HPDE6-E6E7 (cell line): ENCODE results near the gene VPREB1.
"Not testable (repeated sequence)": the region's sequence is repeated elsewhere in the genome, so short reads cannot be mapped to it uniquely, and the experiment has no call there.

ENCODE experiments used
- DNase-seq: peaks from one replicate; pipeline ENCODE4 v3.0.0; 2011; ENCODE audit warnings: missing footprints; ENCODE audit errors: extremely low spot score

VPREB1 gene

DNA sequence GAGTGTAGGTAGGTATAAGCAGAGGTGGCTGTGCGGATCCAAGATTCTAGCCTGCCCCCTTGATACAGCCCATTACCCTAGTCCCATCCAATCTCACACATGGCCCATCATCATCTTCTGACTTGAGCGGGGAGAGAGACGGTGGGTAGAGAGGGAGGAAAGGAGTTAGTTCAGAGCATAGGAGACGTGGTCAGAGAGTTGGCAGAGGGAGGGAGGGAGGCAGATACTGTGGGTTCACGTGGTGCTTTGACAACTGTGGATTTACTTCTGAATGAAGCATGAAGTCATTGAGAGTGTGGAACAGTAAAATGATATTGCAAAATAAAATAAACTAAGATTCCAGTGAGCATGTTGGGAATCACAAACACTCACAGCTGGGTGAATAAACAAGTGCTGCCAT, 31.4 kb upstream of the VPREB1 start:
- no peak for DNase-seq

DNA sequence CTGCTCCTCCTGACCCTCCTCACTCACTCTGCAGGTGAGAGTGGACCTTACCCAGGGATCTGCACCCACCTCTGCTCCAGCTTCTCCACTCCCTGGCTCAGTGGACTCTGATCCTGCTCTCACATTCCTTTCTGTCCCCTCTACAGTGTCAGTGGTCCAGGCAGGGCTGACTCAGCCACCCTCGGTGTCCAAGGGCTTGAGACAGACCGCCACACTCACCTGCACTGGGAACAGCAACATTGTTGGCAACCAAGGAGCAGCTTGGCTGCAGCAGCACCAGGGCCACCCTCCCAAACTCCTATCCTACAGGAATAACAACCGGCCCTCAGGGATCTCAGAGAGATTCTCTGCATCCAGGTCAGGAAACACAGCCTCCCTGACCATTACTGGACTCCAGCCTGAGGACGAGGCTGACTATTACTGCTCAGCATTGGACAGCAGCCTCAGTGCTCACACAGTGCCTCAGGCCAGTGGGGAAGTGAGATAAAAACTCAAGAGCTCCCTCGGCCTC, 29.7 kb upstream of the VPREB1 start:
- DNase-seq = no peak

DNA sequence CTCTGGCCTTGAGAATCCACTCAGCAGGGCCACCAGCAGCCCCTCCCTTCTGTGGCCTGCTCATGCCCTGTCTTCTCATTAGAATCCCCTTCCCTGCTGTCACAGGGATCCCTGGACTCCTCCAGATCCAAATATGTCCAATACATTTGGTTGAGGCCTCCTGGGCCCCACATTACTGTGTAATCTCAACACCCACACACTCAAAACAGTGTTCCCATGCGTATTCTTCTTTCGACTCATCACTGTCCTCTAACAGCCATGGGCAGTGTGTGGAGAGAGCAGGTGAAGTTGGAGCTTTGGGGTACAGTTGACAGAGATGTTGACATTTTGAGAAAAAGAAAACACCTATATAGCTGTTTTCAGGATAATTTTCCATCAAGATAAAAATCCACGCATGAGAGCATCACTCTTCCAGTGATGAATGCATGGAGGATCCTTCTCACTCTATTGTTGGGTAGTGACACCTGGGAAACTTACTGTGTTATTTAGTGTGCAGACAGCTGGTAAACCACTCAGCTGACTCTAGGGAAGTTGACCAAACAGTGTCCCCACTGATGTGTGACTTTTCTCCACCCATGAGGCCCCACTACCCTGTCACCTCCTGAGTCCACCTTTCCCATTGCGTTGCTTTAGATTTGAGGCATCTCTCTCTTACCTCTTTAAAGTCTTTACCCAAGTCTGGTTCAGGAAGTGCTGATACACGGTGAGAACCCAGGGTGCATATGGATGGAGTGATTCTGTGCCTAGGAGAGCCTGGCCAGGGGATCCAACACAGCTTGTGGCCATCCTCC, 28.7 kb upstream of the VPREB1 start:
- DNase-seq = no peak

DNA sequence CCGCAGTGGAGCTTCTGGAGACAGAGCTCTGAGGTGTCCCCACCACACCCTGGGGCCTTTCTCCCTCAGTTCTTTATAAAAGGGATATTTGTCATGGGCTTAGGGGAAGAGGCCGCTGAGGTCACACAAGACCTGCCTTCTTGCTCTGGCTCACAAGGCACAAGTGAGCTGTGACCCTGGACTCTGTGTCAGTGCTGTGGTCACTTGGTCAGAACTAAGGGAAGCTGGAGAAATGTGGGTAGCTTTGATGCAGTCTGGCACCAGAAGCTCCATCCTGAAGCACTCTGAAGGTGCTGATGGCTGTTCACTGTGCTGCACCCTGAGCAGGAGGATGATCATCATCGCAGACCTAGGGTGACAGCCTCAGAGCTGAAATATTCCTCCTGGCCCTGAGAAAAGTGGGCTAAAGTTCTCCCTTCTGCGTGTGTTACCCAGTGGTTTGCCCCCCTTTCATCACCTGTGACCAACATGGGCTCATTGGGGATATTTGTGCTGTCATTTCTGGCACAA, 28.1 kb upstream of the VPREB1 start:
- DNase-seq = no peak

DNA sequence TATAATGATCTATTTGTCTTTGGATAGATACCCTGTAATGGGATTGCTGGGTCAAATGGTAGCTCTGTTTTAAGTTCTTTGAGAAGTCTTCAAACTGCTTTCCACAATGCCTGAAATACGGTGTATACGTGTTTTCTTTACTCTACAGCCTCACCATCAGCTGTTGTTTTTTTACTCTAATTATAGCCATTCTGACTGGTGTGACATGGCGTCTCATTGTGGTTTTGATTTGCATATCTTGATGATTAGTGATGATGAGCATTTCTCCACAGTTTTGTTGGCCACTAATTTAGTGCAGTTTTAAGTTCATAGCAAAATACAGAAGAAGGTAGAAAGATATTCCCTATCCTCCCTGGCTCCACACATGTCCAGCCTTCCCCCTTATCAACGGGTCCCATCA, 26.3 kb upstream of the VPREB1 start:
- no peak for DNase-seq

DNA sequence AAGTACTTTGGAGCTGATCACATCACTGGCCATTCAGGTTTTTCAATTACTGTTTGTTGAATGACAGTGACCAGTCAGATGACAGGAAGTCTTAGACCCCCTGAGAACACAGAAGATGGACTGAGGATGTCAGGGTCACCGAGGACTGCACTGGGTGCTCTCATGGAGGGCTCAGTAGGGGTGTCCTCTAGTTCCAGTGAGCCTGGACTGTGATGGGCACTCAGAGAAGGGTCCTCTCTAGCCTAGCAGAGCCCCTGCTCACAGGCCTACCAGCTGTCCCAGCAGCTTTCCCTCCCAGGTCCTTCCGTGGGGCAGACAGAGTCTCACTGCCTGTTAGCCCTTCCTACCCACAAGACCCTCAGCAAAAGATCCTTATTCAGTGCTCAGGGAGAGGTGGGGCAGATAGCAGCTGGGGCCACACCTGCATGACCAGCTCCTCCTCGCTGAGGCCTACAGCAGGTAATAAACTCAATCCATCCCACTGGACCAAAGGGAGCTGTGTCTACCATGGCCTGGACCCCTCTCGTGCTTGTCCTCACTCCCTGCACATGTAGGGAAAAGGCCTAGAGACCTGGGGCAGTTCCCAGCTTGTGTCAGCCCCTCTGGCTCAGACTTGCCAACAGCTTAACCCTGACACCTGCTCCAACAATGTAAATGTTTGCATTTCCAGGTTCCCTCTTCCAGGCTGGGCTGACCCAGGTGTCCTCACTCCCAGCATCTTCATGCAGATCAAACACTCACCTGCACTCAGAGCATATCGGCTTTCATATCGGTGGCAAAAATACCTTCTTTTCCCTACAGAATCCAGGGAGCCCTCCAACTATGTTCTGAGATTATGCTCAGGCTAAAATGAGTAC, 25.2 kb upstream of the VPREB1 start:
- DNase-seq = no peak

DNA sequence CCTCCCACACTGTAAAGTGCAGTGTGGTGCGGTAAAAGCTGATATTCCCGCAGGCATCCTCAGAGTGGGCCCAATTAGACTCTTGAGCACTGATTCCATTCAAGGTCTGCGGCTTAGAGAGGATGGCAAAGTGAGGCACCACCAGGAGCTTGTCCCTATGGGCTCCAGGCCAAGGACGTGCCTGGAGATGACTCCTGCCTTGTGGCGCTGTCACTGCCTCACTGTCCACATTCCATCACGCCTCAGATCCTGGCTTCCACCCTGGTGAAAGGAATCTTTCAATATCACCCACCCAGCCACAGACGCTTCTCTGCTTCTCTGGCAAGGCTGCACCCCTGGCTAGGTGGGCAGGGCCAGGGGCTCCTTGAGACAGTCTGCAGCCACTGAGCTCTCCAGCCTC, 23.5 kb upstream of the VPREB1 start:
- DNase-seq = not testable (repeated sequence)

DNA sequence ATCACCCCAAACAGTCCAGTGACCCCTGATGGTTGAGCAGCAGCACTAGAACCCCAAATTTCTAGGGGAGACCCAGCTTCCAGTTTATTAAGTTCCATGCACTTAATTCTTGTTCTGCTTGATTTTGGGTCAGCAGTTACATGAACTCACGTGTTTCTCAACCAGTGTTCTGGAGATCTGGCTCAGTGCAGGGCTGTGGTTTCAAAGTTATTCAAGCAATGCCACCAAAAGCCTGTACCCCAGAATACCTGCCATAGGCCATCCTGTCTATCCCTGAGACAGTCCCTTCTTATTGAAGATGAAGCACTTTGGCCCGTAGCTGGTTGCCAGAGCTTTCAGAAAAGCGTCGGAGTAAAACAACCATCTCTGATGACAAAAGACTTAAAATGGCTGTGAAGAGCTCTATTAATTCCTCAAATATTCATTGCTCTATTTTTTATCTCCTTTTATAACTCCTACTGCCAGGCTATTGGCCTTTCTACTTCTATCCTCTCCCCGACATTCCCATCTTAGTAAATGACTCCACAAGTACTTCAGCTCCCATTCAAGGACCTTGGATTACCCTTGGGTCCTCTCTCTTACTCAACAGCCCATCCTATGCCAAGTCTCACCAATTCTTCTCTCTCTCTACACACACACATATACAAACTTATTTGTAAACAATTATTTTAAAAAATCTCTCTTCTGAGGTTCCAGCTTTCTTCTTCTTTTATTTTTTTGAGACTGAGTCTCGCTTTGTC, 18.0 kb upstream of the VPREB1 start:
- DNase-seq = no peak

DNA sequence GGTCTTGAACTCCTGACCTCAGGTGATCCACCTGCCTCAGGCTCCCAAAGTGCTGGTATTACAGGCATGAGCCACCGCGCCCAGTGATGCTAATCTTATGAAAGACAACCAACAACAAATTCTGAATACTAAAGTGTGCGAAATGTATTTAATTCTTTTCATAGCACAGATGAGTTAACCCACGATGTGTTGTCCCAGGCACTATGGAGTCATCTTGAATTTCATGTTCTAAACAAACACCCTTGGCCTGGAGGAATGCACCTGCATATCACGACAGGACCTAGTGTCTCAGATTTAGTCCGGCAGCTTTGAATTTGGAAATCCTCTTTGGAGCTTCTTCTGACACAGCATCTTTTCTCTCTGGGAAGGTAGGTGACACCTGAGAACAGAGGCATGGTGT, 16.2 kb upstream of the VPREB1 start:
- no peak for DNase-seq

DNA sequence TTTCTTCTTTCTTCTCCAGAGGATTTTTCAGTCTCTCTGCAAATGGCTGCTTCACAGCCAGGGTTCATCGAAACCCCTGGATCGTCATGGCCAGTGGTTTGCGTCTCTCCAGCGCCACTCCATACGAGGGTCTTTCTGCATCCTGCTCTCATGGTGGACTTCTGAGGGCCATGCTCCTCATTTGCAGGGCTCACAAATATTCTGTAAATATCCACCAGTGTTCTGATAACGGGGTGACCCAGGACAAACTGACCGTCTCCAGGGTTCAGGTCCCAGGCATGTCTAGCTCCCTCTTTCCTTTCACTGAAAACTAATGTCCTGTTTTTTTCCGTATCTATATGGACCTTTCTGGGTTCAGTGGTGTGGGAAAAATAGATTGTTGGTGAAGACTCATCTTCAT, 15.7 kb upstream of the VPREB1 start:
- no peak for DNase-seq

DNA sequence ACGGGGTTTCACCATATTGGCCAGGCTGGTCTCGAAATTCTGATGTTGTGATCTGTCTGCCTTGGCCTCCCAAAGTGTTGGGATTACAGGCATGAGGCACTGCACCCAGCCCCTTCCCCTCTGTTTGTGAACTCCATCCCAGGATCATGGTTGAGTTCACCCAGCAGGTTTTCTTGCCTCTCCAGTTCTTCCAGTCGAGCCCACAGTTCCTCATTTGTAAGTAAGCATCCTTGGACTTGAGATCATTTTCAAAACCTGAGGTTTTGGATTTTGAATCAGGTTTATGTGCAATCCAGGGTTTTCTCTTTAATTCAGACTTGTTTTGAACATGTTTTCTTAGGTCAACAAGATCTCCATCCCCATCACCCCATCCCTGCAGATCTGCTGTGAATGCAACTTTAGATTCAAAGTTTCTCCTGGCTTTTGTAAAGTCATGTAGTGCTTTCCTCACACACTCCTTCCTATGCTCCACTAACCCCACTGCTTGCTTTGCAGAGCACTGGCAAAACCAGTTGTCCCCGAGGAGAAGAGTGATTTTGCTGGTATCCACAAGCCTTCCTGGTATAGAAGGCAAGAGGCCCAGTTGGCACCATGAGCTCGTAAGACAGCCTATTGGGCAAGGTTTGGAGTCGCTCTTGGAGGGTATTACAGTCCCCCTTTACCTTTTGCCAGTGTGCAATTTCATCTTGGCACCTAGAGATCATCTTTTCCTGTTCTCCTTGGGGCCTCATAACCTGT, 14.7 kb upstream of the VPREB1 start:
- DNase-seq = no peak

DNA sequence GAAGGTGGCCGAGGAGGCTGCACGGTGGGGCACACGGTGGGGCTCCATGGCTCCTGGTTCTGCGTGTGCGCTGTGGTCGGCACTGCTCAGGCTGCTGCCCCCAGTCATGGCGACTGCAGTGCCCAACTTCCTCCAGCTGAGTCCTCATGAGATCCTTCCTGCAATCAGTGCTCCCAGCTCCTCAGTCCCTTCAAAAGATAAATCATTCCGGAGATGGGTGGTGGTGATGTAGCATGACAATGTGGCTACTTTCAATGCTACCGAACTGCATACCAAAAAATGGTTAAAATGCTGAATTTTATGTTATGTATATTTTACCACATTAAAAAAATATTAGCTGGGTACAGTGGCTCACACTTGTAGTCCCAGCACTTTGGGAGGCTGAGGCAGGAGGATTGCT, 14.1 kb upstream of the VPREB1 start:
- no peak for DNase-seq

DNA sequence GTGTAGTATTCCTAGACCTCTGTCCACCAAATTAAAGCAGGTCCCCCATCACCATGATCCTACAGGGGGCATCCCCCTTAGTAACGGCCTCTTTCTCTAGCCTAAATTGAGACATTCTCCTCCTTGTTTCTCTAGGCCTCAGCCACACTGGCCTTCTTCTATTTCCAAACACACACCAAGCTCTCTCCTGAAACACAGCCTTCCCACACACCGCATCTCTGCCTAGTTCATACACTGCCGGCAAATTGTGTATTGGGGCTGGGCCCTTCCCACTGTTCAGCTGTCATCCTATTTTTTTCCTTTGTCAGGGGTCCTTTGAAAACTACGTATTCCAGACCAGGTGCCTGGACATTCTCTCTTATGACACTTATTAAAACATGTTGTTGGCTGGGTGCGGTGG, 11.5 kb upstream of the VPREB1 start:
- no peak for DNase-seq

DNA sequence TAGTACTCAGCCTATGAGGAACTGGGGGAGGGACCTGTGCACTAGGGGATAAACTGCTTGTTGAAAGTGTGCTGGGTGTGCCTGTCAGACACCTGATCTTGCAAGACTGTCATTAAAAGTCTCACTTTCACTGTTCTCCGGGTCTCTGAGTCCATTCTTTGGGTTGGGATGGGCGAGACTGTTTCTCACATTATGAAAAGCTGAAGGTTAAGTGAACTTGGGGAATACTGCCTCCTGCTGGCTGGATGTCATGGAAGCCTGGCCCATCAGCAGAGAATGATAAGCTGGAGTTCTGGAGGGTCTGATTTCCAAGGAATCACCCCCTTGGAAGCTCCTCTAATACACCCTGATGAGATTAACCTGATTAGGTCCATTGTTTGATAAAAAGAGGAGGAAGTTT, 9.0 kb upstream of the VPREB1 start:
- no peak for DNase-seq

DNA sequence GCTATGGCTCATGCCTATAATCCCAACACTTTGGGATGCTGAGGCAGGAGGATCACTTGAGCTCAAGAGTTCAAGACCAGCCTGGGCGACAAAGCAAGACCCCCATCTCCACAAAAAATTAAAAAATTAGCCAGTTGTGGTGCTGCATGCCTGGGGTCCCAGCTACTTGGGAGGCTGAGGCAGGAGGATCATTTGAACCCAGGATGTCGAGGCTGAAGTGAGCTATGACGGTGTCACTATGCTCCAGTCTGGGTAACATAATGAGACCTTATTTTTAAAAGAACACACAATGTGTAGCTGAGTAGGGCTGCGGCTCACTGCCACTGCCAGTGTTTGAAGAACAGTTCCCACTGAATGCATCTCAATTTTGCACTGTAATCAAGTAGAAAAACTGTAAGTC, 7.1 kb upstream of the VPREB1 start:
- no peak for DNase-seq

DNA sequence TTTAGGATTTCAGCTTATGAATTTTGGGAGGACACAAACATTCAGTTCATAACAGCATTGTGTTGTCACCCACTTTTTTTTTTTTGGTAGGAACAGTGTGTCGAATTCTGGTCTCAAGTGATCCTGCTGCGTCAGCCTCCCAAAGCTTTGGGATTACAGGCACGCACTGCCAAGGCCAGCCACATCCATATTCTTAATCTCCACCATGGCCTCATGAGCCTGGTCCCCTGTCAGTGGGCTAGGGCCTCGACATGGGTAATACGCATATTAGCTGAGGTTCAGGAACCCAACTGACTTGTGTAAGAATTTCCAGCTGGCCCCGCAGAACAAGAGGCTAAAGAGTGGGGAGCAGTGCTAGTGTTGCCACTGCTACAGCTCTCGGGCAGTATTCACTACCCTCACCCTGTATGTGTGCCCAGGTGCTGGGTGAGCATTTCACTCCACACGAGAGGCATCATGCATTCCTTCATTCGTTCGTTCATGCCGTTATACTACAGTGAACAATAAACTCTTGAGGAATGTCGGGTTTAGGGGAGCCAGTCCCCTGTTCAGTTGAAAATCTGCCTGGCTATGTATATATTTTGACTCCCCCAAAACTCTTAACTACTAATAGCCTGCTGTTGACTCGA, 5.2 kb upstream of the VPREB1 start:
- no peak for DNase-seq

DNA sequence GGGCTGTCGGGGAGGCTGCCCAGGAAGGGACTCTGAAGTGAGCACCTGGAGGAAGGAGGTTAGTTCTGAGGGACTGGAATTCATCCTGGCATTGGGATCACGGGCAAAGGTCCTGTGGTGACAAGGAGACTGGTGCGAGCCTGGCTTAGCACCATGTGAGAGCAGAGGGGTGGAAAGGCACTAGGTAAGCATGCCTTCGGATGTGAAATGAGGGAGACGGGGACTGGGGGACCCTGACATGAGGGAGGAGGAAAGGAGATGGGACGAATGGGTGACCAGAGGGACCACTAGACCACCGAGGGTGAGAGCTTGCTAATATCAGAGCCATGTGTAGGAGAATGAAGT, 3.1 kb upstream of the VPREB1 start:
- no peak for DNase-seq

DNA sequence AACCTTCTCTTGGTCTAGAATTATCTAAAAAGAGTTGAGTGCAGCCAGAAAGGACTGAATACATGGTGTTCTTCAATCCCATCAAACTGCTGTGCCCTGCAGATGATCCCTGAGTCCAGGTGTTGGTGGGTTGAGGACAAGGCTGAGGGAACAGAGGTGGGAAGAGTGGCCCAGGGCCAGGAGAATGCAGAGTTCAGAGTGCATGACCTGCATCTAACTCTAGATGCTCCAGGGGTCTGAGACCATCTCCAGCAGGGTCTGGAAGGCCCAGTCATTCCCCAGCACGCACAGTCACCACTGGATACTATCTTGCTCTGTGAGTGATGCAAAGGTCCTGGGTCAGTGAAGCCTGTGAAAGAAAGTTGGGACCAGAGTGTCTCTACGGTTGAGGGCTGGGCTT, 2.1 kb upstream of the VPREB1 start:
- DNase-seq = no peak

DNA sequence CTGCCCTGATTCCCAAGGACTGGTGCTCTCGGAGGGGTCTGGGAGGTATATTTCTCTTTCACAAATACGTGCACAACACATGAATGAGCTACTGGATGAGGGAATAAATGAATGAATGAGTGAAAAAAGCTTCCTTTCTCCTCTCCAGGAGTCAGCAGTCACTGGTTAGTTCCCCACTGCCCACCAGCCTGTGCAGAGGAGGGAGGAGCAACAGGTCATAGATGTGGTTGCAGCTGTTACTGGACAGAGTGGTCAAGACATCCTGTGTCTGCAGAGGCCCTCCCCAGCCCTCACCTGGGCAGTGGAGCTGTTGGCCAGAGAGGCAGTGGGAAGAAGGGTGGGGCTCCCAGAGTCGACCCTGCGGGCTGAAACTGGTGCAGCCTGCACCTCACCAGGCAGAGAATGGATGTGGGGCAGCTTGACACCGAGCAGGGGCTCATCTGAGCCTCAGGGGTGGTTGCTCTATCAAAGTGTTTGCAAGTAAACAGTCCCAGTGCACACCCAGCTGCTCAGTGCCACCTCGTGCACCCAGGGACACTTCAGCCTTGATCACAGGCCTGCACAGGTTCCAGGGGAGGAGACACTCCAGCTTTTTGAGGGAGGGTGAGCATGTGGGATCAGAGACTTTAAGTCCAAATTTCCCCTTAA, 1.4 kb upstream of the VPREB1 start:
- no peak for DNase-seq

DNA sequence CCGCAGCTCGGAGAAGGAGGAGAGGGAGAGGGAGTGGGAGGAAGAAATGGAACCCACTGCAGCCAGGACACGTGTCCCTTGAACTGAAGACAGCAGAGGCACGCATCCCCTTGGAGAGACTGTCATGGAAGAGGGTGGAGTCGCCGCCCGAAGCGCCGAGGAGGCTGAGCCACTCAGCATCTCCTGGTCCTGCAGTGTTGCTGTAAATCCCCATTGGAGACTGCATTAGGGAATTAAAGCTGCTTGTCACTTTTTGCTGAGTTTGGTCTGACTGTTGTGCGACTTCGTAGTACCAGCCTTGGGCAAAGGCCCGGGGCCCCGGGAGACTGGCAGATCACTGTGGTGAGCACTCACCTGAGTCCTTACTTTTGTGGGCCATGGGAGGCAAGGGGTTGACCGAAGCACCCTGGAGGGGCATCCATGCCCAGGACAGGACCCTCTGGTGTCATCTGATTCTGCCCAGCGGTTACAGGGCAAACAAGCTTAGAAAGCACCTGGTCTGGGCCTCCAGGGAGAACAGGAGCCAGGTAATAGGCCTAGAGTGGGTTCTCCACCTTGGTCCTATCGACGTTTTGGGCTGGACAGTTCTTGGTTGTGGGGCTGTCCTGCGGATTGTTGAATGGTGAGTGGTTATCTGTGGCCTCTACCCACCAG, 797 bp downstream of the VPREB1 start:
- DNase-seq = no peak
